HG02938 (cell line): ENCODE results near the gene PRR16.
"Not testable (repeated sequence)": the region's sequence is repeated elsewhere in the genome, so short reads cannot be mapped to it uniquely, and the experiment has no call there.

Experiments
- ATAC-seq: cut with Tn5 transposase; IDR thresholded peaks from one replicate; pipeline ENCODE4 v1.9.1; 2021; ENCODE audit warnings: mild to moderate bottlenecking, moderate library complexity; ENCODE audit not compliant: unreplicated experiment

PRR16 gene

DNA sequence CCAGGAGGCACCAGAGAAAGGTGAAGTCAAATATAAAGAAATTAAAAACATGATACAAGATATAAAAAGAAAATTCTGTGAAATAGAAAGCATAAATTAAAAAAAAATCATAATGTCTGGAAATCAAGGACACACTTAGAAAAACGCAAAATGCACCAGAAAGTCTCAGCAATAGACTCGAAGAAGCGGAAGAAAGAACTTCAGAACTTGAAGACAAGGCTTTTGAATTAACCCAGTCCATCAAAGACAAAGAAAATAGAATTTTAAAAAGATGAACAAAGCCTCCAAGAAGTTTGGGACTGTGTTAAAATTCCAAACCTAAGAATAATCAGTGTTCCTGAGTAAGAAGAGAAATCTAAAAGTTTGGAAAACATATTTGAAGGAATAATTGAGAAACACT is 168.3 kb downstream of the PRR16 start:
- no peak for ATAC-seq

DNA sequence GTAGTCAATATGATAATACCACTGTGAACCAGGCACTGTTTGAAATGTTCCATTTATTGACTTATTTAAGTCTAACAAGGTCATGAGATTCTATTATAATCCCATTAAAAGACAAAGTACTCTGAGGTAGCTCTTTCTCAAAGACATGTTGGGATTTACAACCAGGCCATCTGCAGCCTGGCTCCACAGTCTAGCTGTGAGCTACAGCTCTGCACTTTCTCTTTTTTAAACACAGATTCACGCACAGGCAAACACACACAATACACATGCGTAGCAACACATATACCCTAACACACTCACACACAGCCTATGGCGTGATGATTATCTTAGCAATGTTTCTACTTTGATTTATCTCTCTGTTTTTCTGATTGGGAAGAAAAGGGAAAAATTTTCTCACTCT is 174.3 kb downstream of the PRR16 start:
- ATAC-seq = no peak

DNA sequence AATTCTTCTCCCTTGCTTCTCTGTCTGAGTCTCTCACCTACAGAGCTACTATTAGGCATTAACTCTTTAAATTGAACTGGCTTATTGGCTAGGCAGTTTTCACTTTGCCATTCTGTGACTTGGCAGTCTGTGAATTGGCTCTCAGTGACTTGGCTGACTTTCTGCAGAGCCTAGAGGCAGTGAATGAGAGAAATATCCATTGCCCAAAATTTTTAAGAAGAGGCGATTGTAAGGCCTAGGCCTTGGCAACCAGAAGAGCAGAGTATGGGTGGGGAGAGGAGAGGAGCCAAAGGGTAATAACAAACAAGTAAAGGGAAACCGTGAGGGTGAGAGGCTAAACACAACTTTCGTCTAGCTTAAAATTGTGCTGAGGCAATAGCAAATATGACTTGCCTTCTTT is 176.7 kb downstream of the PRR16 start:
- ATAC-seq = no peak

DNA sequence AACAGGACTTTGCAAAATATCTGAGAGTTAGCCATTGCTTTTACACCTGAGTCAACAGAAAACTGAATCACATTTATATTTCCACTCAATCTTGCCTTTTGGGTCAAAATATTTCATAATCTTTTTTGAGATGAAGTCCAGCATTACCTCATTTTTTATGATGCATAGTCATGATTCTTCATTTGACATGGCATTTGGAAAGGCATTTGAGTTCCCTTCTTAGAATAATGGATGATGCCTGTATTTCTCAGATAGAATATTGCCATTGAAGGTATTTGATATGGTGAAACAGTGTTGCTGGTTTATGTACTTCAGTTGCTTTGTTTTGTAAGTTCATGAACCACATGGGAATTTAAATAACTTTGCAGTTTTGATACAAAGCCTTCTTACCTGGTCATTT is 180.4 kb downstream of the PRR16 start:
- no peak for ATAC-seq

DNA sequence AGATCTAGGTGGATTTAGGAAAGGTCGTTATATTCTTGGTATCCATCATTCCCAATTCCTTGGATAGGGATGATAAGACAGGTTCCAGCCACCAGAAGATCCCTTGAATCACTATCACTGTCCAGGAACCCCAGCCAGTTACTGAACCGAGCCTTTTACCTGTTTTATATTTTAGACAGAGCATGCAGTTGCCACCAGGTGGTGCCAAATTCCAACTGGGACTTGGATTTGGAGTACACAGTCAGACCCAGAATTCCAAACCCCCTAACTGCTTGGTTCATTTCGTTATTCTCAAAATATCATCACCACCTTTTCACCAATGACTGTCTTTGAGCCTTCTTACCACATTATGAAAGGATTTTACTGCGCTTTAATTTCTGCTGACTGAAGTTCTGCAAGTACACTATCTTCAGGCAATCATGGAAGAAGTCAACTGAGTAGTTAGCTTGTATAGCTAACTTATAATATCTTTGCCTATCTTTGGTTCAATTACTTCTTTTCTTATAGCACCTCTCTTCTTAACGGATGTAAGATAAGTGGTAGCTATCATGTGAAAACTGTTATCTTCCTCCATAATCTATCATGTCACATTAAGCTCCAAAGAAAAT is 191.8 kb downstream of the PRR16 start:
- no peak for ATAC-seq

DNA sequence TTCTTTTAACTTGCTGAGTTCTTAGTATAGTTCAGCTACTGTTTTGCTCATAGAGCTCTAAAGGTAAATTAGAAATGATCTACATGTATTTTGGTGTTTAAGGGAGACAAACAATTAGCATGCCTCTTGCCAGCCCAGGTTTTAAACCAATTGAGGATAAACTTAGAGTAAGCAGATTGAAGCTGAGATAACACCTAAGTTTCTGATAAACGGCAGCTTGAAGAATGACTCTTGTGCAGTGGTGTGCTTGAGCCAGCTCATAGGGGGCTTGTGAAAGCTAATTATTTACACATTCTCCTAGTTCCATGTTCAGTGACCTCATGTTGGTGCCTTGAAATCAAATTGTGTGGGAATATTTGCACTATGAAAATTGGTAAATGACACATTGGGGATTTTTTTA is 193.0 kb downstream of the PRR16 start:
- no peak for ATAC-seq

DNA sequence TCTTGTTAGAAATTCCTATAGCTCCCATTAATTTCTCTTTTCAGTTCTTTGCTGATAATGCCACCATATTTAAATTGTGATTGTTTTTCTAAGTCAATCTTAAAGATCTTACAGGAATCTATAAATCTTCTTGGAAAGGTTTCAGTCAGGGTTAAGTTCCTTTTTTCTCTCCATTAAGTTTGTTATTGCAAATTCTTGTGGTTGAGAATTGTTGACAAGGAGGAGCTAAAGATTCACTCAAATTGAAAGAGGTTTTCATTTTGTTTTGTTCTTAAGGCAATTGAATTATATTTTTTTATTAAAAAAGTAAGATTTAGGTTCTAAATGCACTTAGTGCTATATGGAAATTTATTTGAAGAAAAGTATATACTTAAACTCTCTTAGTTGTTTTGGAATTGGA is 213.4 kb downstream of the PRR16 start:
- no peak for ATAC-seq

DNA sequence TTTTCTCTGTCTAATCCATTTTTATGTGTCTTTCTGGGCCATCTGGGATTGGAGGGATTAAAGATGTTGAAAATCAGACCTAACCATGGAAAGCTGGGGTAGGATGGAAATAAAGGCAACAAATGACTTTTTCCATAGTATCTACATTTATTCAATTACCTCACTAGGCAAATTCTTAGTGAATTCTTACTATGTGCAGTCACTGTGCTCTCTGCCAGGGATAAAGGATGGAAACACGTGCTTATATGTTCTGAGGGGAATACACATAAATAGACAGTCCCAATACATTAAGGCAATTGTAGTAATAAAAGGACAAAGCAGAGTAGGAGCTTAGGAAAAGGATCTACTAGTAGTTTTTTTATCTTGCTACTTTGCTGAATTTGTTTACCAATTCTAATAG is 214.2 kb downstream of the PRR16 start:
- ATAC-seq = no peak

DNA sequence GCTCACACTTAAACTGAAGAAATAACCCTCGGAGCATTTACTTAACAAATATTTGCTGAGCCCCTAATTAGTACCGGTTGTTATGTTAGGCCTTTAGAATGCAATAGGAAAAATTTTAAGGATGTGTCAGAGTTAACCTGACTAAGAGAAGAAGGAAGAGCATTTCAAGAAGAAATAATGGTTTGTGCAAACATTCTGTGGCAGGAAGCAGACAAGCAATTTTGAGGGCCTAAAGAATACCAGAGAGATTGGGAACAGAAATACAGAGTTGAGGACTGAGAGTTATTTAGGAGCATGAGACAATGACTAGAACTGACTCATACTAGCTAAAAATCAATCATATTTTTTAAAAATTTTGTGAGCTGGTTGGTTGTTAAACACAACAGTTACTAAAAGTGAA is 218.8 kb downstream of the PRR16 start:
- no peak for ATAC-seq

DNA sequence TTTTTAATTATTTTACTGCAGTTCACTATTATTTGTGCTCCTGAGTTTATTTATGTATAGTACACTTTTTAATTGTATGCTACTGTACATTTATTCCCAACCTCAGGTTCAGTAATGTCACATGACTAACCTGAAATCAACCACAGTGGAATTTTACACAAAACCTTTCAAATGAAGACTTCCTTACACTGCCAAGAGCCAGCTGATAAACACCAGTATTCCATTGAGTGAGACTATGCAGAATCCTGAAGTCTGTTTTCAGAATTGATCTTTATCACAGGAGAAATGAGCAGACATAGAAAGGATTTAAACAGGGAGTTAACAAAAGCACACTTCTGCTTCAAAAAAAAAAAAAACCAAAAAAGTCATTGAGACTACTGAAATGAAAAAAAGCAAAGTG is 219.5 kb downstream of the PRR16 start:
- ATAC-seq = no peak

DNA sequence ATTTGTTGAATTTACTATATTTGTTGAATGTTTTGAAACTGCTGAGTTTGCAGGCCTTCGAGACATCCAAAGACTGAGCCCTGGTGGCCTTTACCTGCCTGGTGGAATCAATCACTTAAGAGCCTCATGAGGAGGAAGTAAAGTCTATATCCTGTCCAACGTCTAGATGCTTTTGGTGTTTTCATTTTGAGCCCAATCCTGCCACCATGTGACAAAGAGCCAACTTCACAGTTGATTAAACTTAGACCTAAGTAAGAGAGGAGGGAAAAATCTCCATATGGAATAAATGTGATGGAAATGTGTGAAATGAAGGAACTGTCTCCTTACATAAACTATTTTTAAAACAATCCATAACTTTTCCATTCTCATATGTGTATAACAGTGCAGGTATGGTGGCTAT is 220.1 kb downstream of the PRR16 start:
- no peak for ATAC-seq

DNA sequence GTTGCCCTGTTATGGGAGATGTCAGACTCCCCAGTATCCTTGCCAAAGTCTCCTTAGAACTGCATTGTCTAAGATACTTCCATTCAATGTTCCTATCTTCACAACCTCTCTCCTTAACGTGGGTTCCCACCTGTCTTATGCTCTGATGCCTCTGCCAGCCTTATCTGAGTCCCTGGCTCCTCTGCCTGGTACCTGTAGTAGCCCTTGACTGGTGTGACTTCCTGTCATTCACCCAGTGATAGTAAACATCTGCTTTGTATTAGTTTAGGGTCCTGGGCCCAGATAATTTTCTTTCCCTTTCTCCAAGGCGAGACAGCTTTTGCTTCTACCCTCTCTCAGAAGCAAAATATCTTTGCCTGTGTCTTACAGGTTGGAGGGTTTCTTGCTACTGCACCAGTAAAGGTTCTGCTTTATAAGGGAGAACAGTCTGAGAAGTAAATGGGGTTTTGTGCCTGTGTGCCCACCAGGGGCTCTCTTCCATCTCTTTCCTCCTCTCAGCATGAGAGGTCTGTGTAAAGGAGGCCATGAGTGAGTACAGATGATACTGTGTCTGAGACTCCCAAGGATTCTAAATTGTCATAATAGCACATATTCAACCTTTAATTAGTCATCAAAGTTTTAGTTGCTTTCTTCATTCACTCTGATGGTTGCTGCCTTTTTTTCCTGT is 220.8 kb downstream of the PRR16 start:
- ATAC-seq = no peak

DNA sequence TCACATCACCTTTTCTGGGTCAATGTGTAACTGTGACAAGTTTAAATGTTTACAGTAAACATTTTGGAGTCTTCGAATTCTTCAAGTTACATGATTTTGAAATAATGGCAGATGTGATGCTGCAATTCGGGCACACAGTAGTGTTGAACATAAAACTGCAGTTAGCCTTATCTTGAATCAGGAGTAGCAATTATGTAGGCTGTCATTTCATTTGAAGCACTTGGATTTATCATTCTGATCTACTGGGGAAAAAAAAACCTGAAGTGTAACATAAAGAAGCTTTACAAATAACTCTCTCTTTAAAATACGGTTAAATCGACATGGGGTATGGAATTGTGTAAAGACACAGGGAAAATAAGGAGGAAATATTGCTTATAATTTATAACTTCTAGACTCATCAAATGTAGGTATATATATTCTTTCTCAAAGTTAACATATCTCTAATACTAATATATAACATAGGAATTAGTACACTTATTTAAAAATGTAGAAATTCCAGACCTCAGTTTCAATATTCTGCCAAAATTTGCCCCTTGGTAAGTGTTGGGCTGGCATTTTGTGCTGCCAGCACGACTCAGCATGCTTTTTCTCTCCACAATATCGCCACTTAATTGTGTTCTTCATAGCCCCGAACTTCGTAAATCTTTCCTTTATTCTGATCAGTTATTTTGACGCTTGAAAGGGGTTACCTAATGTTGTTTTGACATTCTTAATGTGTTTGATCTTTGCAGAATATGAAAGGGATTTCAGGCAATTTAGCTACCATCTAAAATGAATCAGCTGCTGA is 226.7 kb downstream of the PRR16 start:
- no peak for ATAC-seq

DNA sequence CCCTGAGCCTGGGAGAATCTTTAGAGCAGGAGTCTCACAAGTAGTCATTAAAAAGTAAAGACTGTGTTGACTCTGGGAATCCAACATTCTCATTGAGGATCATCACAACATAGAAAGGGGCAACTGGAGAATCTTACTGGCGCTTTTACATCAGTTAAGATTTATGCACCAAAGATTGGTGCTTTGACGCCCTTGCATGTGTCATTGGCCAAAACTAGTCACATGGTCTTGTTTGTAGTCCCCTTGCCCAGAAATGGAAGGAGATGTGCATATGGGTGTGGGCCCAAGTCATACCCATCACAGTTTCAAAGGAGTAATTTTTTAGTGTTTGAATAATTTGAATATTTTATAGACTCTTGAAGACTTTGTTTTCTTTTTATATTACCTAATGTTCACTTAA is 228.2 kb downstream of the PRR16 start:
- no peak for ATAC-seq

DNA sequence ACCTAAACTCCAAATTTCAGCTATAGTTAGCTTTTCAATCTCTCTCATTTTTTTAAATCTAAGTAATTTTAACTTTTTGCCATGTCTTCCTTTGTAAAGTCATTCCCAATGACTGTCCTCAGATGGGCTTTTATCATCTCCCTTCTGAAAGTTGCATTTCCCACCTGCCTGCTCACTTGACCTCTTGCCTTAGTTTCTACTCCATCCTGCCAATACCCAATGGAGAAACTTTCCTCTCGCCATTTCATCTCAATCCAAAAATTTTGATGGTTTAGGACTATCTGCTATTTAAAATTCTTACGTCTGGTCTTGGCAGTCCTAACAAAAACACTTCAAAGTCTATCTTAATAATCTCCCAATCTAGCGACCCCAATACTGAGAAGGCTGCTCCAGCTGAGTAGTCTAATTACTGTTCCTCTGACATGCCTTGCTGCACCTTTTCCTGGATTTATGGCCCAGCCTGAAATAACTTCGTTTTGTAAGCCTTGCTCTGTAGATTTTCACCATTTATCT is 231.3 kb downstream of the PRR16 start:
- ATAC-seq = no peak

DNA sequence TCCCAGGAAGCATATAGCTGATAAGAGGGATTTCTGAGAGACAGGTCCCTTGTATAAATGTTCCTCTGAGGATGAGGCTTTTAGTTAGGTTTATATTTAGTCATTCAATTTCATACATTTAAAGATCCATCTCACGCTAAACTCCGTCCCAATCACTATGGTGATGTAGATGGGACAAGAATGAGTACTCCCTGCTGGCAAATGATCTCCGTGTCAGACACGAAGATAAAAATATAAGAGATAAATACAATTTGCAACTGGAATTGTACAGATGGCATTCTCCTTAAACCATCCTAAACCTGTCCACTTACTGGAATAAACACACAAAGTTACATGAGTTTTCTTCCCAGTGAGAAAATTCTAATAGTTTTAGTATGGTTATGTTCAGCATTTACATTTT is 233.0 kb downstream of the PRR16 start:
- no peak for ATAC-seq

DNA sequence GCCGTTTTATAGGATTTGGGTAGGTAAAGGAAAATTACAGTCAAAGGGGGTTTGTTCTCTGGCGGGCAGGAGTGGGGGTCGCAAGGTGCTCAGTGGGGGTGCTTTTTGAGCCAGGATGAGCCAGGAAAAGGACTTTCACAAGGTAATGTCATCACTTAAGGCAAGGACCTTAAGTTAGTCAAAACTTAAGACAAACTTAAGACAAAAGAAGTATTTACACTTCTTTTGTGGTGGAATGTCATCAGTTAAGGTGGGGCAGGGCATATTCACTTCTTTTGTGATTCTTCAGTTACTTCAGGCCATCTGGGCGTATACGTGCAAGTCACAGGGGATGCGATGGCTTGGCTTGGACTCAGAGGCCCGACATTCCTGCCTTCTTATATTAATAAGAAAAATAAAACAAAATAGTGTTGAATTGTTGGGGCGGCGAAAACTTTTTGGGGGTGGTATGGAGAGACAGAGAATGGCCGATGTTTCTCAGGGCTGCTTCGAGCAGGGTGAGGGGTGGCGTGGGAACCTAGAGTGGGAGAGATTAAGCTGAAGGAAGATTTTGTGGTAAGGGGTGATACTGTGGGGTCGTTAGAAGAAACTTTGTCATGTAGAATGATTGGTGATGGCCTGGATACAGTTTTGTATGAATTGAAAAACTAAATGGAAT is 233.7 kb downstream of the PRR16 start:
- not testable (repeated sequence) for ATAC-seq

DNA sequence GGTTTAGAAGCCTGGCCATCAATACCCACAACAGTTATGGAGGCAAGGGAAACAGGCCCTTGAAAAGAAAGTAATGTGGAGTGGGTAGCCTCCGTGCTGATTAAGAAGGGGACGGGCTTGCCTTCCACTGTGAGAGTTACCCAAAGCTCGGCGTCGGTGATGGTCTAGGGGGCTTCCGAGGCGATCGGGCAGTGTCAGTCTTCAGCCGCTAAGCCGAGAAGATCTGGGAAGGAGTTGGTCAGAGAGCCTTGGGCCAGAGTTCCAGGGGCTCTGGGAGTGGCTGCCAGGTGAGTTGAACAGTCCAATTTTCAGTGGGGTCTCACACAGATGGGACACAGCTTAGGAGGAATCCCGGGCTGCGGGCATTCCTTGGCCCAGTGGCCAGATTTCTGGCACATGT is 236.6 kb downstream of the PRR16 start:
- not testable (repeated sequence) for ATAC-seq

DNA sequence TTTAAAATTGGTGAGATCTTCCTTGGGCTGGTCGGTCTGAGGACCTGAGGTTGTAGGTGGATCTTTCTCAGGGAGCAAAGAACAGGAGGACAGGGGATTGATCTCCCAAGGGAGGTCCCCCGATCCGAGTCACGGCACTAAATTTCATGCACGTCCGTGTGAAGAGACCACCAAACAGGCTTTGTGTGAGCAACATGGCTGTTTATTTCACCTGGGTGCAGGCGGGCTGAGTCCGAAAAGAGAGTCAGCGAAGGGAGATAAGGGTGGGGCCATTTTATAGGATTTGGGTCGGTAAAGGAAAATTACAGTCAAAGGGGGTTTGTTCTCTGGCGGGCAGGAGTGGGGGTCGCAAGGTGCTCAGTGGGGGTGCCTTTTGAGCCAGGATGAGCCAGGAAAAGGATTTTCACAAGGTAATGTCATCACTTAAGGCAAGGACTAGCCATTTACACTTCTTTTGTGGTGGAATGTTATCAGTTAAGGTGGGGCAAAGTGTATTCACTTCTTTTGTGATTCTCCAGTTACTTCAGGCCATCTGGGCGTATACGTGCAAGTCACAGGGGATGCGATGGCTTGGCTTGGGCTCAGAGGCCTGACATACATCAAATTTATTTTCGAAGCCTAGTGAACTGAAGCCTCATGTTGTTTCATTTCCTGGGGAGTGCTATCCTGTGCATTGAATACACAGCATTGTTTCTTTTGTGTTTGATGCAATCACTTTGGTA is 238.9 kb downstream of the PRR16 start:
- ATAC-seq = not testable (repeated sequence)

DNA sequence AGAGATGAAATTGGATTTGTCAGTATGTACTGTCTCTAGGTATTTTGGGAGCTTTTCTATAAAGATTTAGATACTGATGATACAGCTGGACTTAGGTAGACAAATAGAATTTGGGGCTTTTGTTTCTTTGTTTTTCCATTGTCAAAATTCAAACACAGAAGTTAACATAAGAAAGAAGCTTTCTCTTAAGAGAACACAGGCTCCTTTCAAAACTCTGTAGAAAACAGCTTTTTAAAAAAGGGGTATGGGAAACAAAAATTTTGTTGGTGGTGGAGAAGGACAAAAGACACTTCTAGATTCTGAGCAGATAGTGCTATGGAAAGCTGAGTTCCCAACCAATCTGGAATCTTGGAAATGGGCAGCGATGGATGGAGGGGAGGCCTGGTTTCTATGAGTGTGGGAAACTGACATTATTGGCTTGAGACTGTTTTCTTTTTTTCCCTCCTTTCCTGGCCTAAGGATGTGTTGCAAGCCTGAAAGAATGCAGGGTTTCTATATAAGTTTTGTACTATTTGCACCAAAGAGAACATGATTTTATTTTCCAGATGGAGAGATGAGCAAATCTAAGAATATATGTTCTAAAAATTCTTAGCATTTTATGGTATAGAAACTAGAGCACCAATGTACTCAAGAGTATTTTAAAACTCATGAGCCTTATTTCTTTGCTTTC is 240.0 kb downstream of the PRR16 start:
- no peak for ATAC-seq
